Activated naive CD4-positive, alpha-beta T cell treated with anti-CD3 and anti-CD28 coated beads, Interleukin-2, amount 10 ng/mL, durations not matched to agents 7 days and 5 days (primary cell): ENCODE measurements around the gene SNX15.
"Not testable (repeated sequence)": the region's sequence is repeated elsewhere in the genome, so short reads cannot be mapped to it uniquely, and the experiment has no call there.

Experiments used
- CTCF ChIA-PET: fragments of 350-600 bp; sonication (Branson Sonifier 250); formaldehyde crosslinking; loops from one replicate; lab custom pipeline; 2021; ENCODE audit warnings: antibody characterized with exemption; lab: Charles Lee
- DNase-seq: peaks from one replicate; pipeline ENCODE4 v3.0.0-alpha.2; 2020
- H3K27ac Mint-ChIP-seq: one replicate; pipeline ENCODE4 v1.8.0; 2021; ENCODE audit warnings: mild to moderate bottlenecking, moderate library complexity, mixed read lengths
- H3K27me3 Mint-ChIP-seq: one replicate; pipeline ENCODE4 v1.8.0; 2021; ENCODE audit warnings: mild to moderate bottlenecking, mixed read lengths
- H3K36me3 Mint-ChIP-seq: one replicate; pipeline ENCODE4 v1.8.0; 2021; ENCODE audit warnings: mixed read lengths
- H3K4me1 Mint-ChIP-seq: one replicate; pipeline ENCODE4 v1.8.0; 2021; ENCODE audit warnings: mixed read lengths
- H3K4me3 Mint-ChIP-seq: one replicate; pipeline ENCODE4 v1.8.0; 2021; ENCODE audit warnings: mild to moderate bottlenecking, moderate library complexity, mixed read lengths
- H3K9me3 Mint-ChIP-seq: one replicate; pipeline ENCODE4 v1.8.0; 2021; ENCODE audit warnings: mixed read lengths

Gene SNX15, protein sequence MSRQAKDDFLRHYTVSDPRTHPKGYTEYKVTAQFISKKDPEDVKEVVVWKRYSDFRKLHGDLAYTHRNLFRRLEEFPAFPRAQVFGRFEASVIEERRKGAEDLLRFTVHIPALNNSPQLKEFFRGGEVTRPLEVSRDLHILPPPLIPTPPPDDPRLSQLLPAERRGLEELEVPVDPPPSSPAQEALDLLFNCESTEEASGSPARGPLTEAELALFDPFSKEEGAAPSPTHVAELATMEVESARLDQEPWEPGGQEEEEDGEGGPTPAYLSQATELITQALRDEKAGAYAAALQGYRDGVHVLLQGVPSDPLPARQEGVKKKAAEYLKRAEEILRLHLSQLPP

DNA sequence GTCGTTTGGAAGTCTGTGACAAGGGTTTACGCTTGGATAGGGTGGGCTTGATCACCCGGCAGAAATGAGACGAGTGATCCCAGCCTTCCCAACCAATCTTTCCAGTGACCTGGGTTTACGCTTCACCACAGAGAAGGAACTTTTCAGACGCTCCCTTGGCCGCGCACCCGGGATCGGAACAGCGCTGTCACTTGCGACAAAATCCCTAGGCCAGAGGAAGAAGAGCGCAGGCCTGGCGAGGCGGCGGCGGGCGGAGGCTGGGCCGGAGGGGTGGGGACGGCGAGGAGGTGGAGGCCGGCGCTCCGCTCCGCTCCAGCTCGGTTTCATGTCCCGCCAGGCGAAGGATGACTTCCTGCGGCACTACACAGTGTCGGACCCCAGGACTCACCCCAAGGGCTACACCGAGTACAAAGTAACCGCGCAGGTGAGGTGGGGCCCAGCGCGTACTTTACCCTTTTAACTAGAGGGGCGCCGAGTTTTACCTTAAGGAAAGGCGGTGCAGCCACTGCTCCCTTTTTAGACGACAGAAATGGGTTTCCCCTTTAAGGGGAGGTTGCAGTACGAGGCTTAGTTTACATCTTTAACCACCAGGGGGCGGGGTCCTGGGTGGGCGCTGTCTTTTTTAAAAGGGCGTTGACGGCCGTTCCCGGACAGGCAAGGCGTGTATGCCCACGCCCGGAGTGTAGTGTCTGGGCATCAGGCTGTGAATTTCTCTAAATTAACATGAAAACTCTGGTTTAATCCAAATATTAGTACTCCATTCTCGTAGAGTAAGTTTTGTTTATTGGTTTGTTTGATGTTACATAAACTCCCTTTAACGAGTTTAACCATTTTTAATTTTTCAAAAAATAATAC is at the start of gene SNX15:
Gene SNX15 (plus strand): TSS at position 227 of the 855 bp plus-strand sequence. CDS start 99 bp downstream, at position 326.
- Mint-ChIP-seq H3K27me3 (no peaks in the 10 kb centered on the region), H3K27ac (peak within 1 kb of the TSS; percentile 93), H3K36me3 (peaks cover 2% of the 10 kb centered on the region), H3K9me3 (no peaks in the 10 kb centered on the region), H3K4me3 (peak within 1 kb of the TSS; percentile 62), H3K4me1 (peaks cover 22% of the 10 kb centered on the region)
- peak; percentile 95 for DNase-seq
- CTCF ChIA-PET, result interaction anchor here (0.8 to 2.1 kb wide), 5 partner anchors 10 to 180 kb away, joined by 3 to 16 read pairs (median 3); partner anchors contain the start of genes ARL2 and SAC3D1

DNA sequence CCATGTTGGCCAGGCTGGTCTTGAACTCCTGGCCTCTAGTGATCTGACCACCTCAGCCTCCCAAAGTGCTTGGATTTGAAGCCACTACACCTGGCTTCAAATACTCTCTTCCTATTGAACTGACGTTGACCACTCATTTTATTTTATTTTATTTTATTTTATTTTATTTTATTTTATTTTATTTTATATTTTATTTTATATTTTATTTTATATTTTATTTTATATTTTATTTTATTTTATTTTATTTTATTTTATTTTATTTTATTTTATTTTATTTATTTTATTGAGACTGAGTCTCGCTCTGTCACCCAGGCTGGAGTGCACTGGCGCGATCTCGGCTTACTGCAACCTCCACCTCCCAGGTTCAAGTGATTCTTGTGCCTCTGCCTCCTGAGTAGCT is 43.9 kb upstream of the SNX15 start:
- H3K4me3 Mint-ChIP-seq, H3K9me3 Mint-ChIP-seq, DNase-seq, H3K4me1 Mint-ChIP-seq, H3K27ac Mint-ChIP-seq, CTCF ChIA-PET, H3K36me3 Mint-ChIP-seq: not testable (repeated sequence)
- peaks cover 19% of the 10 kb centered on the region for H3K27me3 Mint-ChIP-seq

DNA sequence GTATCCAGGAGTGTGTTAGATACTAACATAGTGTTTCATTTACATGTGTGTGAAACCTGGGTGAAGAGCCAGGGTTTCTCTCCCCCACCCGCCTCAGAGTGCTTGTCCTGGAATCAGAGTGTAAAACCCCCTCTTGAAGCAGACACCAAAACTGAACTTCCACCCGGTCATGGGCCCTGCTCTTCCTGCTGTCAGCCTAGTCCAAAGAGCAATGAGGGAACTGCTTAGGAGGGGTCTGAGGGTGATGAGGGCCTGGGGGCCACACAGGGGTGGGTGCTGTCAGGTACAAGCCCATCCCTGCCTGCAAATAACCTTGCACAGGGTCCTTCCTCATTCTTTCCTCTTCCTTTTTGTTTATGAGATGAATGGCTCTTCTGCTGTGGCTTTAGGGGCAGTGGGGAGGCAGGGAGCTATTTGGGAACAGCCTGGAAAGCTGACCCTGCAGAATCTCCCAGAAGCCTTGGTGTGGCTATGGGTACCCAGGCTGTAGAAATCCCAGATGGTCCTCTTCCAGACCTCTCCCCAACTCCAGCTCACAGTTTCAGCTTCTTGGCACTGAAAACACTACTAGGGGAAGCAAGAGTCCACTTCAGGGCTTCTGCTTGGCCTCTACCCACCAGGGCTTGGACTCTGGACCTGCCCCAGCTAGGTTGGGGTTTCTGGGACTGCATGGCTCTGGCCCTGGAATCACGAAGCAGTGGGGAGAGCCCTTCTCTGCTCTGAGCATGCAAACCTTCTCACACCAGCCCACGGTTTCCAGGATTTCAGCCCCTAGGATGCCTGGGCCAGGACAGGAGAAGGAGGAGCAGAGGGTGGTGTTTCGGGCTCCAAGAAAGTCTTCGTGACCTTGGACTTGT is 39.0 kb upstream of the SNX15 start:
- Mint-ChIP-seq H3K27me3 (peaks cover 33% of the 10 kb centered on the region), H3K36me3 (no peaks in the 10 kb centered on the region), H3K9me3 (no peaks in the 10 kb centered on the region), H3K27ac (peak overlapping the region; percentile 11), H3K4me1 (peaks cover 18% of the 10 kb centered on the region), H3K4me3 (no peak overlapping the region)
- DNase-seq, result no peak
- CTCF ChIA-PET, result no interaction called here

DNA sequence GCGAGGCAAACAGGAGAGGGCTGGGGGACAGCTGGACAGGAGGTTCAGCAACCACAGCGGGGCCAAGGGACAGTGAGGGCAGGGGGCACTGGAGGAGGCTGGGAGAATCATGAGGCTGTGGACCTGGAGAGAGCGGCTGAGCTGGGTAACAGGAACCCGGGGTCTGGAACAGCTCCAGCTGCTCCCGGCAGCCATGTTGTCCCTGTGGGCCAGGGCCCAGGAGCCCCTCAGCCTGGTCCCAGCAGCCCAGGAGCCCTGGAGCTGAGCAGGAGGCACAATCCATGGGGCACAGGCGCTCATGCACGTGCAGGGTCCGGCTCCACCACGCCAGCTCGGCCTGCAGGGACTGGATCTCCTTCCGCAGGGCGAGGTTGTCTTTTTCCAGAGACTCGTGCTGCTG is 37.8 kb upstream of the SNX15 start:
- H3K36me3 Mint-ChIP-seq, result no peaks in the 10 kb centered on the region
- H3K27ac Mint-ChIP-seq, result no peak overlapping the region
- peaks cover 39% of the 10 kb centered on the region for H3K27me3 Mint-ChIP-seq
- no peak overlapping the region for H3K4me3 Mint-ChIP-seq
- DNase-seq, result no peak
- CTCF ChIA-PET, result no interaction called here
- H3K4me1 Mint-ChIP-seq, result peaks cover 18% of the 10 kb centered on the region
- no peaks in the 10 kb centered on the region for H3K9me3 Mint-ChIP-seq

DNA sequence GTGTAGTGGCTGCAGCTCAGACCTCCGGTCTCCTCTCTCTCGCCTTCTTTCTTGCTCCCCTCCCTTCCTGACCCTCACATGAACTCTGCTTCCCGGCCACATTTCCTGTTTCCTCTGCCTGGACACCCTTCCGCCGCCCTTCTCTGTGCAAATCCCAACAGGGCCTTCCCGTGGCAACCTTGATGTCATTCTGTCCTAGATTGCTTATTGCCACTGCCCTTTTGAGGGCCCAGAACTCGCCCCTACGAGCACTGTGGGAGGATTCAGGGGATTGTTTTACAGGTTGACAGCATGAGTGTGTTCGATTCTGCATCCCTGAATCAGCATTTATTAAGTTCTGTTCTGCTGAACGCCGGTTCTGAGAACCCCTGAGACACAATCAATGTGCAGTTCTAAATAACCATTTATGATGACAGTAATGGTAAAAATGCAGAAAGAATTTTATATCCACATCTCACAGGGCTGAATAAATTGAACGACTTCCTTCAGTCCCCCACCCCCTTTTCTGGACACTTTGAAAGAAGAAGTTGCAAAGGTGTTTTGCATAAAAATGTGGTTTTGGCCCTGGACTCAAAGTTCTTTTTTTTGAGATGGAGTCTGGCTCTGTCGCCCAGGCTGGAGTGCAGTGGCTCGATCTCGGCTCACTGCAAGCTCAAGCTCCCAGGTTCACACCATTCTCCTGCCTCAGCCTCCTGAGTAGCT is 36.9 kb upstream of the SNX15 start:
- DNase-seq, result no peak
- Mint-ChIP-seq H3K27ac (no peak overlapping the region), H3K9me3 (no peaks in the 10 kb centered on the region), H3K27me3 (peaks cover 44% of the 10 kb centered on the region), H3K4me1 (peaks cover 18% of the 10 kb centered on the region), H3K4me3 (no peak overlapping the region), H3K36me3 (no peaks in the 10 kb centered on the region)
- CTCF ChIA-PET, result no interaction called here

DNA sequence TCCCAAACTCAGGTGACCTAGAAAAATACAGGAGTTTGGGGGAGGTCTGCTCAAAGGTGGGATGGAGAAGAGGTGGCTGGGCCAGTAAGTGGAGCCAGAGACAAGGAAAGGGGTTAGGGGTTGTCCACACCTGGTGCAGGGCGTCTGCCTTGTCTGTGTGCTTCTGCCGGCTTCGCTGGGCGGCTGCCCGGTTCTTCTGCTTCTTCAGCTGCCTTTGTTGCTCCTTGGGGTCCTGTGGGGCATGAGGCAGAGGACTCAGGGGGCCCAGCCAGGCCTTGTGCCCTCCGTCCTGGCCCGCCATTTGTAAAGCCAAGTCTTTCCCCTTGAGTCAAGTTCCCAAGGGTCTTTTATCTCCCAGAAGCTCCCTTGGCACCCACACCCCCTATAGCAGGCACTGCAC is 32.9 kb upstream of the SNX15 start:
- no peak for DNase-seq
- Mint-ChIP-seq H3K9me3 (no peaks in the 10 kb centered on the region), H3K27me3 (peaks cover 47% of the 10 kb centered on the region), H3K4me1 (peaks cover 39% of the 10 kb centered on the region), H3K4me3 (no peak overlapping the region), H3K36me3 (no peaks in the 10 kb centered on the region), H3K27ac (no peak overlapping the region)
- CTCF ChIA-PET, result no interaction called here

DNA sequence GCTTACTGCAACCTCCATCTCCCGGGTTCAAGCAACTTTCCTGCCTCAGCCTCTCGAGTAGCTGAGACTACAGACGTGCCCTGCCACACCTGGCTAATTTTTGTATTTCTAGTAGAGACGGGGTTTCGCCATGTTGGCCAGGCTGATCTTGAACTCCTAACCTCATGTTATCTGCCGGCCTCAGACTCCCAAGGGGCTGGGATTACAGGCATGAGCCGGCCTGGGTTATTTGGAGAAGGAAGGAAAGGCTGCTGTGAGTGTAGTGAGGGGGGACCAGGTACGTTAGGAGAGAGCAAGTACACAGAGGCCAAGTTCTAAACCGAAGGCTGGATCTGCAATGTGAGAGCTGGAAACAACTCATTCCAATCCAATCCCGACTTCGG is 30.9 kb upstream of the SNX15 start:
- no peaks in the 10 kb centered on the region for H3K9me3 Mint-ChIP-seq

DNA sequence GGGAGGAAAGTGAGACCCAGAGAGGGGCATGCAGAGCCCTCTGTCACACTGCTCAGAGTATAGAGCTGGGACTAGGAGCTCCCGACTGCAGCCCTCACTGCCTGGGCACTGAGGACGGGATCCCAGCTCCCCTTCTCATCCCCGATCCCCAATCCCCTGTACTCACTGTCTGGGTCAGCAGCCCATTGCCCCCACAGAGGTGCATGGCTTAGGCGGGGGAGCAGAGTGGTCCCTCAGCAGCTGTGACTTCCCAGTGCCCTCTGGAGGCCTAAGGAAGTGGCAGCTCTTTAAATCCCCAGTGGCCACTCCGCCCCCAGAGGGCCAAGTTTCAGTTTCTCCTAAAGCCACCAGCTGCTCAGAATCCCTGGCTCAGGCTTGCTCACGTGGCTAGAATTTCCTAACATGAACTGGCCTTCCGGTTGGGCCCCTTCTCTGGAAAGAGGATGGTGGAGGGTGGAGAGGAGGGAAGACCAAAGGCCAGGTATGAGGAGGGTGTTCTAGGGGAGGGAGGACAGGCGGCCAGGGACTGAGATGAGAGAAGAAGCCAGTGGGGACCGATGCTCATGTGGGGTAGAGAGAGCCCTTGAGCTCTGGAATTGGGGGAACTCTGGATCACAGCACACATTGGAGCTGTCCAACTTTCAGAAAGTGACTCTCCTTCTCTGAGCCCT is 30.4 kb upstream of the SNX15 start, which contains the start of gene BATF2:
Gene BATF2 (minus strand): TSS at position 262 of the 671 bp plus-strand sequence. CDS start 57 bp downstream, at position 205.
- Mint-ChIP-seq H3K4me3 (no peak within 1 kb of the TSS), H3K27ac (peak within 1 kb of the TSS; percentile 28)

More for the DNA sequence above, 30.9 kb upstream of the SNX15 start:
- H3K4me3 Mint-ChIP-seq, result no peak overlapping the region
- no peaks in the 10 kb centered on the region for H3K36me3 Mint-ChIP-seq
- DNase-seq, result no peak
- H3K27ac Mint-ChIP-seq, result no peak overlapping the region
- peaks cover 34% of the 10 kb centered on the region for H3K4me1 Mint-ChIP-seq
- CTCF ChIA-PET, result interaction anchor here (1.1 to 3.7 kb wide), 5 partner anchors 17 to 151 kb away, joined by 3 to 20 read pairs (median 5); partner anchors contain the start of gene ARL2
- H3K27me3 Mint-ChIP-seq, result peaks cover 38% of the 10 kb centered on the region

DNA sequence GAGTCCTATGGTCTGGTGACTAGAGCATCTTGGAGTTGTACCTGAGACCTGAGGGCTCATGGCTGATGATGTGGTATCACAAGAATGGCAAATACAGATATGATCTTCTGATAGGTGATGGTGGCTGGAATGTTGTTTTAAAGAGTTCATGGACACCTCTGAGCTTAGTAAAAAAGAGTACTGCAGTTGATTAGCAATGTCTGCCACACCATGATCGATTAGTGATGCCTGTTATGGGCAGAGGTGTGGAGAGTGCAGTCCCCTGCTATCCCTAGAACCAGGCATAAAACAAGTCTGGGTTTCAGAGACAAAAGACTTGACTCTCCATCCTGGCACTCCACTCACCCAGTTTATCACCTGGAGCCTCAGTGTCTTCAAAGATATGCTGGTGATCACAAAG is 29.1 kb upstream of the SNX15 start:
- no peak for DNase-seq
- CTCF ChIA-PET, result interaction anchor here (0.7 to 3.7 kb wide), 3 partner anchors 10 to 153 kb away, joined by 3 to 20 read pairs (median 3); partner anchors contain the start of gene ARL2
- Mint-ChIP-seq H3K36me3 (no peaks in the 10 kb centered on the region), H3K9me3 (no peaks in the 10 kb centered on the region), H3K4me3 (peak overlapping the region; percentile 7), H3K4me1 (peaks cover 32% of the 10 kb centered on the region), H3K27me3 (peaks cover 34% of the 10 kb centered on the region), H3K27ac (peak overlapping the region; percentile 93)

More for the DNA sequence above, 30.4 kb upstream of the SNX15 start, which contains the start of gene BATF2:
- H3K27me3 Mint-ChIP-seq, result peaks cover 38% of the 10 kb centered on the region
- CTCF ChIA-PET, result interaction anchor here (1.1 to 3.7 kb wide), 5 partner anchors 16 to 151 kb away, joined by 3 to 20 read pairs (median 5); partner anchors contain the start of gene ARL2
- DNase-seq, result peak; percentile 33
- peaks cover 32% of the 10 kb centered on the region for H3K4me1 Mint-ChIP-seq
- no peaks in the 10 kb centered on the region for H3K36me3 Mint-ChIP-seq
- H3K9me3 Mint-ChIP-seq, result no peaks in the 10 kb centered on the region

DNA sequence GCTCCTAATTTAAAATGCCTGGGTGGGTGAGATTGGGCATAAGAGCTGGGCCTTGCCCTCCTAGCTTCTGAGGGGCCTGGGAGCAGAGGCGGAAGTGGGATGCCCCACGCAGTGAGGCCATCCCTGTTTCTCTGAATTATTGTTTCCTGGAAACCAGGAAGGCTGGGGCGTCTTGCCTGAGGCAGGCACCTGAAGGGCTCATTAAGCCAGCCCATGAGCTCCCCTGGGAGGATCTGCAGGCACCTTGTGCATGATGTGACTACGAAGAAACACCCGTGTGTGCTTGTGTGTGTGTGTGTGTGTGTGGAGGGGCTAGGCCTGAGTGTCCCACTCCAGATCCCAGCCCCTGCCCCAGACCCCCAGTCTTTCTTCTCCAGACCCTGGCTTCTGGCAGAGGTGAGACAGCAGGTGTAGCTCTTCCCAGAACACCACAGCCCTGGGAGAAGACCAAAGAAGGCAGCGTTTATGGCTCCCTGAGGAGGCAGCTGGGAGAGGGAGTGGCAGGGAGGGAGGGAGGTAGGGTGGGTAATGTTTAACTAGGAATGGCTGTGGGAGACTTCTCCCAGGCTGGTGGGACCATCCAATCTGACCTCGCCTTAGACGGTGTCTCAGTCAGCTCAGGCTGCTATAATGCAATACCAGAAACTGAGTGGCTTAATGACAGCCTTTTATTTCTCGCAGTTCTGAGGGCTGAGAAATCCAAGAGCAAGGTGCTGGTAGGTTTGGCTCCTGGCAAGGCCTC is 28.4 kb upstream of the SNX15 start:
- Mint-ChIP-seq H3K4me1 (peaks cover 32% of the 10 kb centered on the region), H3K27ac (peak overlapping the region; percentile 93), H3K4me3 (peak overlapping the region; percentile 22), H3K27me3 (peaks cover 38% of the 10 kb centered on the region), H3K9me3 (no peaks in the 10 kb centered on the region), H3K36me3 (no peaks in the 10 kb centered on the region)
- no peak for DNase-seq
- CTCF ChIA-PET, result interaction anchor here (0.7 to 3.7 kb wide), 4 partner anchors 9 to 279 kb away, joined by 3 to 20 read pairs (median 3); partner anchors contain the start of gene ARL2

DNA sequence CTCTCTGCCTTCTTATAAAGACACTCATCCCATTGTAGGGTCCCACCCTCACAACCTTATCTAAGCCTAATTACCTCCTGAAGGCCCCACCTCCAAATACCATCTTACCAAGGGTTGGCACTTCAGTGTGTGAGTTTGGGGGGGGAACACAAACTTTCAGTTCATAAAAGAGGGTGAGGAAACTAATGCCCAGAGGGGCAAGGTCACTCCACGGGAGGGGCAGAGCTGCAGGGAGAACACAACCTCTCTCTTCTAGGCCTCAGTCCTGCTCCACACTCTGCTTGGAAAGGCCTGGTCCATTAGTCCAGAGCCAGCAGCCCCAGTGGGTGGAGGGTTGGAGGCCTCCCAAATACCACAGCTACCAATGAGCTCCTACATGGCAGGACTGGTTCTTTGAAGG is 27.8 kb upstream of the SNX15 start:
- Mint-ChIP-seq H3K36me3 (no peaks in the 10 kb centered on the region), H3K4me3 (no peak overlapping the region), H3K27ac (peak overlapping the region; percentile 93), H3K4me1 (peaks cover 32% of the 10 kb centered on the region), H3K9me3 (no peaks in the 10 kb centered on the region), H3K27me3 (peaks cover 32% of the 10 kb centered on the region)
- CTCF ChIA-PET, result interaction anchor here (3.7 kb wide), 1 partner anchor 14 kb away, joined by 20 read pairs; the partner anchor contains the start of gene ARL2
- DNase-seq, result no peak

DNA sequence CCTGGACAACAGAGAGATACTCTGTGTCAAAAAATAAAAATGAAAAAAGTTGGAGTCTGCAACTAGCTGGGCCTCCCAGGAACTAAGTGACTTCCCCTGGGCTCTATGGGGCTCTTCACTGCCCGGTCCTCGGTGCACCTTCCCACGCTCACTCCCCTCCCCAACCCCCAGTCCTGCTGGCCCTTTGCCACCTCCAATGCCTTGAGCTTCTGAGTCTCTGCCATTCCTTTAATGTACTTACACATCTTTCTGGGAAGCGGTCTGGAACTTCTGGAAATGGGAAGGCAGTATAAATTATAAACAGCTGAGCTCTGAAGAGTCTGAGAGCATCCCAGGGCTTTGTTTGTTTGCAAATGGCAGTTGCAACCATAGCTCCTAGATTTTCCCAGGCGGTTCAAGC is 24.5 kb upstream of the SNX15 start:
- CTCF ChIA-PET, result interaction anchor here (1.0 to 1.6 kb wide), 3 partner anchors 10 to 159 kb away, joined by 3 to 5 read pairs (median 4); no protein-coding TSS in a partner anchor

More for the DNA sequence above, 24.5 kb upstream of the SNX15 start:
- Mint-ChIP-seq H3K27ac (no peak overlapping the region), H3K4me3 (no peak overlapping the region), H3K27me3 (peaks cover 14% of the 10 kb centered on the region), H3K9me3 (no peaks in the 10 kb centered on the region), H3K36me3 (no peaks in the 10 kb centered on the region), H3K4me1 (peaks cover 20% of the 10 kb centered on the region)
- DNase-seq, result no peak
